ENCODE measurements around the gene MGAT4B. TPM values are rescaled to one million over a fixed set of nuclear protein-coding genes. Genes with fewer than 3 reads are reported as not detected.

Gene MGAT4B
- 81.1 TPM for total RNA-seq

DNA sequence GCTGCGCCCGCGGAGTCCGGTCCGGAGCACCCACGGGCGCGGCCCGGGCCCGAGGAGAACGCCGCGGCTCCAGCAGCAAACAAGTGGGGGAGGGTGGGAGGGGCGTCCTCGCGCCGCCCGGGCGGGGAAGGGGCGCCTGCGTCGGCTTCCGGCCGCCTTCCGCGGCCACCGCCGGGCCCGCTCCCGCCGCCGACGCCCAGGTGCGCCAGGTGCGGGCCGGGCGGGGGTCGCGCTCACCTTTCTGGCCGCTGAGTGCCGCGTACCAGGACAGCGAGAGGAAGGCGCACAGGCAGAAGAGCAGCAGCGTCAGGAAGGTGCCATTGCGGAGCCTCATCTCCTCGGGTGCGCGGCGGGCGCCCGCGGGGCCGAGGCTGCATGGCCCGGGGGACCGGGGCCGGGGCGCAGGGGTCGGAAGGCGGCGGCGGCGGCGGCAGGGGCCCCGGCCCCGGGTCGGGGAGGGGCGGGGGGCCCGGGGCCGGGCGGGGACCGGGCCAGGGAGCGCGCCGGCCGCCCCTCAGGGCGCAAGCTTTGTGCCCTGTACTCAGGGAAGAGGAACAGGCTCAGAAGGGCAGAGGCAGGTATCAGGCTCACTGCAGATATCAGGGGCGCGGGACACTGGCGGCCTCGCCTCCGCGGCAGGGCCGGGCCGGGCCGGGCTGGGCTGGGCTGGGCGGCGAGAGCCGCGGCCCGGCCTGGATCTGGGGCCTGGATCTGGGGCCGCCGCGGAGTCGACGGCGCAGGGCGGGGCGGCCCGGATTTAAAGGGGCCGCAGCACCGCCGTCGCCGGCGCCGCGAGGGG, at the start of gene MGAT4B:
TSS of gene MGAT4B (minus strand) at position 617 of the 799 bp plus-strand sequence. CDS start at position 334, 283 bp downstream.

DNA sequence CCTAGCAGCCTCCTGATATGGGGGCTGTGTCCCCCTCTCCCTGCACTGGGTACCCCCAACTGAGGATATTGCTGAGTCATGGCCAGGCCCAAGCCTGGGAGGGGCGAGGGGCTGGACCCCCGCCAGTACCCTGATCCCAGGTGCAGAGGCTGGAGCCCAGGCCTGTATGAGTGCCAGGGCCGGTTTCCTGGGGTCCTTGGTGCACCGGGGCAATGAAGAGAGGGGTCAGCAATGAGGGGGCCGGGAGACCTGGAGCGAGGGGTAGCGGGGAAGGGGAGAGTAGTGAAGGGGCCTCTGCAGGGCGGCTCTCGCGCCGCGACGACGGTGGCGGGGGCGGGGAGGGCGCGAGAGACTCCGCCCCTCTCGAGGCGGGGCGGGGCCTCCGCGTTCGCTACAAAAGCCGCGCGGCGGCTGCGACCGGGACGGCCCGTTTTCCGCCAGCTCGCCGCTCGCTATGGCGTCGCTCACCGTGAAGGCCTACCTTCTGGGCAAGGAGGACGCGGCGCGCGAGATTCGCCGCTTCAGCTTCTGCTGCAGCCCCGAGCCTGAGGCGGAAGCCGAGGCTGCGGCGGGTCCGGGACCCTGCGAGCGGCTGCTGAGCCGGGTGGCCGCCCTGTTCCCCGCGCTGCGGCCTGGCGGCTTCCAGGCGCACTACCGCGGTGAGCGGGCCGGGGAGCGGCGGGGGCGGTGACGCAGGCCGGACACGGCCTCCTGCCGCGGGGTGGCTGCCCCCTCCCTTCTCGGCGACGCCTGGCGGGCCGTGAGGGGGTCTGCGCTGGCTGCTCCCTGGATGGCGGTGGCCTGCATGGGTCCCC, 14.0 kb upstream of the MGAT4B start, which contains the start of gene SQSTM1:
TSS of gene SQSTM1 (plus strand) at position 423 of the 815 bp plus-strand sequence. CDS start at position 455, 32 bp downstream.

DNA sequence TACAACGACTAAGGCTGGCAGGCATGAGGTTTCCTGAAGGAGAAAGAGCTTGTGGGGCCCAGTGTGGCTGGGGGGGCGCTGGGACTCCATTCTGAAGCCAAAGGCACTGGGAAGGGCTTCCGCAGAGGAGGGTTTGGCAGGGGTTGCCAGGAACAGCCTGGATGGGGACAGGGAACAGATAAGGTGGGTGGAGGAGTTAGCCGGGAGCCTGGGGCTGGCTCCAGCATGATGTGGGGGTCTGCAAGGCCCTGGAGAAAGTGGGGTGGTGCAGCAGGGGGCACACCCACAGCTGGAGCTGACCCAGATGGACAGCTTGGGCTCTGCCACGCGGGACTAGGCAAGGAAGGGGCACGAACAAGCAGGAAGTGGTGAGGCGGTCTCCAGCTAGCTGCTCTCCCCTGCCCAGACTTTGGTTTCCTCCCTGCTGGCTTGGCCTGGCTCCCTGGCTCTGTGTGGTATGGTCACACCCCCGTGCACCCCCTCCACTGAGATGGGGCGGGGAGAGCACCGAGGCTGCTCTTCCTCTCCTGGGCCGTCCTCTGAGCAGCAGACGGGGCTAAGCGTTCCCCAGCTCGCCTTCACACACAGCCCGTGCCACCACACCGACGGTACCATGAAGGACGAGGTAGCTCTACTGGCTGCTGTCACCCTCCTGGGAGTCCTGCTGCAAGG, 13.1 kb downstream of the MGAT4B start, which contains the start of gene LTC4S:
TSS of gene LTC4S (plus strand) at position 519 of the 672 bp plus-strand sequence. CDS start at position 614, 95 bp downstream.

Small RNA genes within 50 kb of the gene (small RNA-seq; reads per million reads assigned to genes)
- gene MIR1229 (ENCODE audit: low replicate concordance) (not detected), gene RF00019 (ENCODE audit: low replicate concordance) (not detected)

Other genes starting within 250 kb of the MGAT4B start
- 1,281 TPM for gene HNRNPH1, start 183.2 kb downstream of the MGAT4B start, total RNA-seq
- not detected for gene CBY3, start 125.8 kb downstream of the MGAT4B start, total RNA-seq
- gene CANX, start 107.9 kb downstream of the MGAT4B start, total RNA-seq, result 268 TPM
- 34.4 TPM for gene MAML1, start 74.0 kb downstream of the MGAT4B start, total RNA-seq
- 6.9 TPM for gene LTC4S, start 12.9 kb downstream of the MGAT4B start, total RNA-seq
- gene SQSTM1, start 14.0 kb upstream of the MGAT4B start, total RNA-seq, result 58.8 TPM
- 67.6 TPM for gene MRNIP, start 52.0 kb upstream of the MGAT4B start, total RNA-seq
- gene TBC1D9B, start 101.0 kb upstream of the MGAT4B start, total RNA-seq, result 75.1 TPM